Measurements from ENCODE around the gene TACC3.

TACC3 gene

DNA sequence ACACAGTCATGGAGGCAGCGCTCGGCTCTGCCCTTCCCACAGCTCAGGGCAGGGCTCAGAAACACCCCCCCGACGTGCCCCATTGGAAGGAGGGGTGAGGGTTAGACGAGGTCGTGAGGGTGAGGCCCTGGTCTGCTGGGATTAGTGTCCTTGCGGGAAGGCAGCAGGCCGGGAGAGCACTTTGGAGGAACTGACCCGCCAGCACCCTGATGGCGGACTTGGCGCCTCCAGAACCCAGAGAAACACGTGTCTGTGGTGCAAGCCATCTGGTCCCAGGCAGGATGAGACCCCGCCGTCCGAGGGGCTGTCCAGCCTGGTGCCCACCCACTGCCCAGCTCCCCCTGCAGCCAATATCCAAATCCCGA, 26.3 kb downstream of the TACC3 start:
- Histone ChIP-seq H2AFZ (ENCODE audit: low read length) (no peak overlapping the region), H3K9ac (ENCODE audit: low read length) (no peak overlapping the region), H3K9me2 (replicated peaks; ENCODE audit: insufficient read depth, low read length) (no peaks in the 10 kb centered on the region), H3K79me2 (ENCODE audit: low read length) (no peaks in the 10 kb centered on the region), H3K27ac (ENCODE audit: low read length) (no peak overlapping the region), H3F3A (ENCODE audit: insufficient read depth, low read length) (peaks cover 9% of the 10 kb centered on the region; the same call in 1 of the 2 replicates), H3K4me1 (ENCODE audit: low read length) (no peaks in the 10 kb centered on the region), H3K9me3 (replicated peaks; ENCODE audit: insufficient read depth, low read length) (no peaks in the 10 kb centered on the region), H3K4me2 (ENCODE audit: low read depth, low read length) (no peak overlapping the region), H3K27me3 (replicated peaks; ENCODE audit: insufficient read depth, low read length) (peaks cover 29% of the 10 kb centered on the region), H3K4me3 (ENCODE audit: low read length) (no peak overlapping the region), H3K36me3 (replicated peaks; ENCODE audit: insufficient read depth, low read length) (no peaks in the 10 kb centered on the region), H4K20me1 (ENCODE audit: insufficient read depth, low read length) (no peaks in the 10 kb centered on the region)
- no peak for DNase-seq
- TF ChIP-seq, protein P1, sequence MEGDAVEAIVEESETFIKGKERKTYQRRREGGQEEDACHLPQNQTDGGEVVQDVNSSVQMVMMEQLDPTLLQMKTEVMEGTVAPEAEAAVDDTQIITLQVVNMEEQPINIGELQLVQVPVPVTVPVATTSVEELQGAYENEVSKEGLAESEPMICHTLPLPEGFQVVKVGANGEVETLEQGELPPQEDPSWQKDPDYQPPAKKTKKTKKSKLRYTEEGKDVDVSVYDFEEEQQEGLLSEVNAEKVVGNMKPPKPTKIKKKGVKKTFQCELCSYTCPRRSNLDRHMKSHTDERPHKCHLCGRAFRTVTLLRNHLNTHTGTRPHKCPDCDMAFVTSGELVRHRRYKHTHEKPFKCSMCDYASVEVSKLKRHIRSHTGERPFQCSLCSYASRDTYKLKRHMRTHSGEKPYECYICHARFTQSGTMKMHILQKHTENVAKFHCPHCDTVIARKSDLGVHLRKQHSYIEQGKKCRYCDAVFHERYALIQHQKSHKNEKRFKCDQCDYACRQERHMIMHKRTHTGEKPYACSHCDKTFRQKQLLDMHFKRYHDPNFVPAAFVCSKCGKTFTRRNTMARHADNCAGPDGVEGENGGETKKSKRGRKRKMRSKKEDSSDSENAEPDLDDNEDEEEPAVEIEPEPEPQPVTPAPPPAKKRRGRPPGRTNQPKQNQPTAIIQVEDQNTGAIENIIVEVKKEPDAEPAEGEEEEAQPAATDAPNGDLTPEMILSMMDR (IDR thresholded peaks at IDR 0.05; ENCODE audit: low read length) = no peak
- TF ChIP-seq EZH2phosphoT487 (IDR thresholded peaks at IDR 0.05; ENCODE audit: low read length) (no peak), EZH2 (optimal IDR thresholded peaks at IDR 0.05; ENCODE audit: low read depth, low read length) (no peak)

DNA sequence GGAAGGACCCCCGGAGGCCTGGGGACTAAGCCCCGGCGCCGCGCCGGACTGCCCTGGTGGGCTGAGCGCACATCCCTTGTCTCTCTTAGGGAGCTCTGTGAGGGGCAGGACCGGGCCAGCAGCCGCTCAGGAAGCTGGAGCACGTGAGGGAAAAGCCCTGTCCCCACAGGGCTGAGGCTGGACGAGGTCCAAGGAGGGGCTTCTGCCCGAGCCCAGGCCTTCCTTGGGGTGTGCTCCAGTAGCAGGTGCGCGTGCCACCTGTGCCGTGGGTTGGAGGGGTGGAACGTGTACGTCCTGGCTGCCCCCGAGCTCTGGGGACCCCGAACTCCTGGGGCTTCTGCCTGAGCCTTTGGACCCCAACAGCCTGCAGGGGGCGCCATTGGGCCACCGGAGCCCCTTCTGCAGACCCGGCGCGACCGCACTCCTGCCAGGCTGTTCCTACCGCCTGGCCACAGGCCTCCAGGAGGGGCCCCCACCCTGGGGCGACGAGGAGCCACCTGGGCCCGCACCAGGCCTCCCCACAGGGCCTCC, 27.2 kb downstream of the TACC3 start:
- no peaks in the 10 kb centered on the region for H3K4me1 ChIP-seq (ENCODE audit: low read length)
- H3K79me2 ChIP-seq (ENCODE audit: low read length) = no peaks in the 10 kb centered on the region
- no peaks in the 10 kb centered on the region for H3K36me3 ChIP-seq (replicated peaks; ENCODE audit: insufficient read depth, low read length)
- H3K4me3 ChIP-seq (ENCODE audit: low read length) = peak overlapping the region; percentile 17; the same call in 1 of the 2 replicates
- no peaks in the 10 kb centered on the region for H4K20me1 ChIP-seq (ENCODE audit: insufficient read depth, low read length)
- 0 out of 2 replicates have a peak overlapping the region, but pooled peaks have one; percentile 38 for H2AFZ ChIP-seq (ENCODE audit: low read length)
- peak; percentile 72 for DNase-seq
- peaks cover 9% of the 10 kb centered on the region; the same call in 1 of the 2 replicates for H3F3A ChIP-seq (ENCODE audit: insufficient read depth, low read length)
- no peak overlapping the region for H3K27ac ChIP-seq (ENCODE audit: low read length)
- TF ChIP-seq, protein P1 (IDR thresholded peaks at IDR 0.05; ENCODE audit: low read length) = peak; percentile 65
- no peak for TF ChIP-seq EZH2phosphoT487 (IDR thresholded peaks at IDR 0.05; ENCODE audit: low read length)
- peak overlapping the region; percentile 34; the same call in 1 of the 2 replicates for H3K4me2 ChIP-seq (ENCODE audit: low read depth, low read length)
- no peaks in the 10 kb centered on the region for H3K9me3 ChIP-seq (replicated peaks; ENCODE audit: insufficient read depth, low read length)
- peaks cover 38% of the 10 kb centered on the region for H3K27me3 ChIP-seq (replicated peaks; ENCODE audit: insufficient read depth, low read length)
- no peak overlapping the region for H3K9ac ChIP-seq (ENCODE audit: low read length)
- no peaks in the 10 kb centered on the region for H3K9me2 ChIP-seq (replicated peaks; ENCODE audit: insufficient read depth, low read length)

DNA sequence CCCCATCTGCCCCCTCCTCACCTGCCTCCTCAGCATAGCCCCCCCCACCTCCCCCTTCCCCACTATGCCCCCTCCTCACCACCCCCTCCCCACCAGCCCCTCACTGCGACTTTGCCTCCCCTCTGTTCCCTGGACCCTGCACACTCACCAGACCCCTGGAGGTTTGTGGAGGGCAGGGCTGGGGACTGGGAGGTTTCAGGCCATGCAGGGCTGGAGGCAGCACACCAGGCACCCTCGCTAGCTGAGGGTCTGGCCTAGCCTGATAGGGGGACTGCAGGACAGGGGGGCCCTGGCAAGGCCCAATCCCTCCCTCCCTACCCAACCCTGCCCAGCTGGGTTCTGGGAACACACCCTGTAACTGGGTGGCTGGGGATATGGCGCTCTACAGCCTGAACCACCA, 28.0 kb downstream of the TACC3 start:
- Histone ChIP-seq H3K4me1 (ENCODE audit: low read length) (no peaks in the 10 kb centered on the region), H3K9me2 (replicated peaks; ENCODE audit: insufficient read depth, low read length) (no peaks in the 10 kb centered on the region)

More for the DNA sequence above, 28.0 kb downstream of the TACC3 start:
- no peak for DNase-seq
- H2AFZ ChIP-seq (ENCODE audit: low read length) = no peak overlapping the region
- peaks cover 47% of the 10 kb centered on the region for H3K27me3 ChIP-seq (replicated peaks; ENCODE audit: insufficient read depth, low read length)
- peaks cover 6% of the 10 kb centered on the region; the same call in 1 of the 2 replicates for H3F3A ChIP-seq (ENCODE audit: insufficient read depth, low read length)
- no peak overlapping the region for H3K27ac ChIP-seq (ENCODE audit: low read length)
- H3K4me2 ChIP-seq (ENCODE audit: low read depth, low read length) = no peak overlapping the region
- H4K20me1 ChIP-seq (ENCODE audit: insufficient read depth, low read length) = no peaks in the 10 kb centered on the region
- no peak overlapping the region for H3K4me3 ChIP-seq (ENCODE audit: low read length)
- H3K9ac ChIP-seq (ENCODE audit: low read length) = no peak overlapping the region
- no peaks in the 10 kb centered on the region for H3K79me2 ChIP-seq (ENCODE audit: low read length)
- no peaks in the 10 kb centered on the region for H3K9me3 ChIP-seq (replicated peaks; ENCODE audit: insufficient read depth, low read length)
- TF ChIP-seq, protein P1 (IDR thresholded peaks at IDR 0.05; ENCODE audit: low read length) = no peak
- TF ChIP-seq EZH2 (optimal IDR thresholded peaks at IDR 0.05; ENCODE audit: low read depth, low read length) (no peak), EZH2phosphoT487 (IDR thresholded peaks at IDR 0.05; ENCODE audit: low read length) (no peak)
- no peaks in the 10 kb centered on the region for H3K36me3 ChIP-seq (replicated peaks; ENCODE audit: insufficient read depth, low read length)
